Stimulated activated CD8-positive, alpha-beta memory T cell treated with anti-CD3 and anti-CD28 coated beads, Interleukin-12 subunit alpha, Interleukin-12 subunit beta, amount 100 ng/mL, for 1 hour (primary cell): ENCODE data around the gene POGZ.
"Not testable (repeated sequence)": the region's sequence is repeated elsewhere in the genome, so short reads cannot be mapped to it uniquely, and the experiment has no call there.

ENCODE experiments used
- DNase-seq: peaks from one replicate; pipeline ENCODE4 v3.0.0-alpha.2; 2020; ENCODE audit warnings: low read depth

The POGZ gene

DNA sequence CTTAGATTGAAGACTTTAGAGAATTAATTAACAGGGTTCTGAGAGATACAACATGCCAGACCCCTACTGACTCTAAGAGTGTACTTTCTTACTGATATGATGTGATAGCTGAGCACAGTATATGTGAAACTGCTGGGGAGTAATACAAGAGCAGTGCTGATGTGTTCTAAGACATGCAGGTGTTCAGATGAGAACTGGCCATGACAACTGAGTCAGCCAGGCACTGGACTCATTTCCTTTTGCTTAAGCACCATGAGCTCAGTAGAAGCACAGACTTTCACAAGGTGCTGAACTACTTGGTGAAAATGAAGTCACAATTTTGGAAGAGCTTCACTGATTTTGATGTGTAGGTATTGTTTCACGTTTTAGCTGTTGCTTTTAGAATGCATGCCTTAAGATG is 15.9 kb upstream of the POGZ start:
- no peak for DNase-seq

DNA sequence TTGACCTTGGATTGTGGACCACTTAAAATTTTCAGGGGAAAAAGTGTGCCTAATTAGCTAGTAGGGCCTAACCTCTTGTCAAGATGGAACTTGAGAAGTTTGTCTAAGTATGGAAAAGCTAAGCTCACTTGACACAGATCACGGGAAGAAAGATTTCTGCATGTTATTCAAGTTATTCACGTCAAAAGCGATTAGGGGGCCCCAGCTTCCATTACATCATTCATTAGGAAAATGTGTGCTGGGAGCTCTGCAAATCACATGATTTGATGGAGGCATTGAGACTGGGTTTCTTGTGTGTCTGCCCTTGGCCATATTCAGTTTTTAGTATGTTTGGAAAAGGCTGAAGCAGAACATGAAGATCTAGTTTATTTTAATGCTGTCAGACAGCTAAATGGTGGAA is 15.5 kb upstream of the POGZ start:
- no peak for DNase-seq

DNA sequence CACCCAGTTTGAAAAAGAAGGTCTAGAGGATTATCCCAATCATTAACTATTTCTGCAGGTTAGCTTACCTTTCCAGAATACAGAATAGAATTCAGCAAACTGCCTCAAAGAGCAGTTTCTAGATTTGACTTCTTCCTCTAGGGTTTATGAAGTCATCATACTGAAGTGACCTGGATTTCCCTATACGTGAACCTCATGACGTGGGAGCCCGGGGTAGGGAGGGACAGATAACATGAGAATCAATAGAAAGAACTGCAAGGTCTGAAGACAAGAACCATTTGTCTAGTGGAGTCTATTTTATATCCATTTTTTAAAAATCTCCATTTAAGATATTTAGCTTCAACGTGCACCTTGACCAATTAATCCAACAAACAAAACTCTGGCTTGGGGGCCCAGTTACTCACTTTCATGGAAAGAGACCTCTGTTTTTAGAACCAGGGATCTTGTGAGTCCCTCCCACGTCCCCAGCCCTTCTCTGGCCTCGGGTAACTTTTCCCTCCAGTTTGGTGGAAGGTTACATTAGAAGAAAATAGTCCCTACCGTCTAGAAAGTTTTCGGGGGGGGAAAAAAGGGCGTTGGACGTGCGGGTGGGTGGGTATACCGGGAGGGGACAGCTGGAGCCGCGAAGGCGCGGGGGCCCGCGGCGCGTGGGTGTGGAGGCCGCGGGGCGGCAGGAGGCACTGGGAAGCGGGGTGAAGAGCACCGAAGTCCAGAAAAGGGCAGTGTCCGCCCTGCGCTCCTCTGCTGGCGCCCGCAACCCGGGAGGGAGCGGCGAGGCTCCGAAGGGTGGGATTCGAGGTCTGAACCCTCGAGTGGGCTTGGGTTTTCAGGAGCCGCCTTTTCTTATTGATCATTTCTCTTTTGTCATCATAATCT is 13.8 kb upstream of the POGZ start:
- no peak for DNase-seq

- DNase-seq, result no peak
These were observed 5.7 kb upstream of the POGZ start for GRCh38 chr1:151465026-151465425.

- no peak for DNase-seq
These were observed 2.4 kb upstream of the POGZ start for GRCh38 chr1:151461694-151462093.

- peak; percentile 28 for DNase-seq
These were observed 428 bp downstream of the POGZ start for GRCh38 chr1:151458802-151459330.

DNA sequence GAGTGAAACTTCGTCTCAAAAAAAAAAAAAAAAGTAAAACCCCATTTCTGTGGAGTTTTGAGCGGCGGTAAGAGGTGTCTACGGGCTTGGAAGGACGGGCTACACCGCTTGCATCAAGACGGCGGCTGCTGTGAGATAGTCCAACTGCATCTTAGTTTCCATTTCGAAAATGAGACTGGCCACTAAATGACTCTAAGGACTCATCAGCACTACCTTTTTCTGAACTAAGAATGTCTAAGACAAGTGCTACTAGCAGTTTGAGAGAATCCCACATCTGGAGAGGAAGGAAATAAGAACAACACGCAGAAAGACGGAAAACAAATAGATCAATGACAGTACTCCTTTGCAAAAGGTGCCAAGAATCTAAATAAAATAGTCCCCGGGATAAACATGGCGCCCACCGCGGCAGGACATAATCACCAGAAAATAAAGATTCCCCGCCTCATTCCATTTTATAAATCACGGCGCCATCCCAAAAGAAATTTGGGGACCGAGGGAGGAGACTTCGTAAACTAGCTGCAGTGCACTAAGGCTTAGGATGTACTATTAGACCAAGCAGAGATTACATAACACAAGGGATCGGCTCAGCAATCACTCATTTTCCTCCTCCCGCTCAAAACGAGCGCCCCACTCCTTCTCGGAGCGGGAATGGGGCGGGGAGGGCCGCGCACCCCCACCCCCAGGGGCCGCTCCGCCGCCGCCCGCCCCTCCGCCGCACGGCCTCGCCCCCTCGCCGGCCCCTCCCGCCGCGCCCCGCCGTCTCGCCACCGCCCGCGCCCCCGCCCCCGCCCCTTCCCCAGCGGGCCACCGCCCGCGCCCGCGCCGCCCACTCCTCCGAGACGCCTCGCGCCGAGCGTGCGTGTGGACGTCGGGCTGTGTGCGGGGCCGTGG is 1.1 kb downstream of the POGZ start:
- peak; percentile 42 for DNase-seq

DNA sequence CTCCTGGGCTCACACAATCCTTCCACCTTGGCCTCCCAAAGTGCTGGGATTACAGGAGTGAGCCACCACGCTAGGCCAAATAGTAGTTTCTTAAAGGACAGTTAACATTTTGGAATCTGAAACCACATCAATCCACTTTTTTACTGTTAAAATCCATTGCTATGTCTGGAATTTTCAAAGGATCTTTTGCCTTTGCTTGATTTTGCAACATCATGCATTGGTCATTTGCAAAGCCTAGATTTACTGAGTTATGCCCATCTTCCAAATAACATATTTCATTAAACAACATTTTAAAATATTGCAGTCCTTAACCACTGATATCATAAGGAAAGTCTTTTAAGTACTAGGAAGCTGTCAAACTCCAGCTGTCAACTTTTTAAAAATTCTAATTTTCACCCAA is 3.3 kb downstream of the POGZ start:
- DNase-seq, result no peak

GRCh38 chr1:151455231-151455630 is 4.1 kb downstream of the POGZ start:
- DNase-seq, result no peak

- DNase-seq, result no peak
These were observed 11.6 kb downstream of the POGZ start for GRCh38 chr1:151447696-151448095.

GRCh38 chr1:151444783-151445177 is 14.5 kb downstream of the POGZ start:
- DNase-seq, result no peak

GRCh38 chr1:151443846-151444782 is 15.2 kb downstream of the POGZ start:
- peak; percentile 44 for DNase-seq

DNA sequence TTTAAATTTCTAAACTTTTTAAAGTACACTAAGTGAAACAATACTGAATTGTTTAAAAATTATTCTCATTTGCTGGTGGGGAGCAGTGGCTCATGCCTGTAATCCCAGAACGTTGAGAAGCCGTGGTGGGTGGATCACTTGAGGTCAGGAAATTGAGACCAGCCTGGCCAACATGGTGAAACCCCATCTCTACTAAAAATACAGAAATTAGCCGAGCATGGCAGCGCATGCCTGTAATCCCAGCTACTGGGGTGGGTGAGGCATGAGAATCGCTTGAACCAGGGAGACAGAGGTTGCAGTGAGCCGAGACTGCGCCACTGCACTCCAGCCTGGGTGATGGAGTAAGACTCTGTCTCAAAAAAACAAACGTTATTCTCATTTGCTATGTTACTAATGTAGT is 21.9 kb downstream of the POGZ start:
- DNase-seq, result not testable (repeated sequence)

DNA sequence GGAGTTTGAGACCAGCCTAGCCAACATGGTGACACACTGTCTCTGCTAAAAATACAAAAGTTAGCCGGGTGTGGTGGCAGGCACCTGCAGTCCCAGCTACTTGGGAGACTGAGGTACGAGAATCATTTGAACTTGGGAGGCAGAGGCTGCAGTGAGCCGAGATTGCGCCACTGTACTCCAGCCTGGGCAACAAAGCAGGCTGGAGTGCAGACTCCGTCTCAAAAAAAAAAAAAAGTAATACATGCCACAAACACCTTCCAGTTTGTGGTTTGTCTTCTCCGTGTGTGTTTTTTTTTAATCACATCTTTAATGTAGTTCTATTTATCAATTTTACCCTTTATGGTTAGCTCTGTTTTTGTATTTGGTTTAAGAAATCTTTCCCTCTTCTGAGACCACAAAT is 22.3 kb downstream of the POGZ start:
- DNase-seq, result no peak

GRCh38 chr1:151435174-151435573 is 24.1 kb downstream of the POGZ start:
- no peak for DNase-seq

- DNase-seq, result not testable (repeated sequence)
These were observed 25.5 kb downstream of the POGZ start for GRCh38 chr1:151433827-151434226.

- DNase-seq, result no peak
These were observed 31.2 kb downstream of the POGZ start for GRCh38 chr1:151428068-151428467.

DNA sequence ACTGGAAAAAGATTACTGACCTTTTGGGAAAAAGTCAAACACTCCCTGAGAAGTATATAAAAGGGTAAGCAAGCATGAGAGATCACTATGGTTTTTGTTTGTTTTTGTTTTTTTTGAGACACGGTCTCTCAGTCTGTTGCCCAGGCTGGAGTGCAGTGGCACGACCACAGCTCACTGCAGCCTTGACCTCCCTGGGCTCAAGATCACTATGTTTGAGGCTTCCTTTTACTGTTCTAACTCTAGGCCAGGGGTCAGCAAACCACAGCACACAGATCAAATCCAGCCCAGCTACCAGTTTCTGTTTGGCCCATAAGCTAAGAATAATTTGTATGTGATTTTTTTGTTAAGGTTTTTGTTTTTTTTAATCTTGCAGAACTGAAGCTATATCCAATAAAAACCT is 34.2 kb downstream of the POGZ start:
- DNase-seq, result no peak

- no peak for DNase-seq
These were observed 39.5 kb downstream of the POGZ start for GRCh38 chr1:151419819-151420218.

GRCh38 chr1:151418081-151418480 is 41.2 kb downstream of the POGZ start:
- no peak for DNase-seq

GRCh38 chr1:151416231-151416630 is 43.1 kb downstream of the POGZ start:
- DNase-seq, result no peak

- DNase-seq, result no peak
These were observed 47.4 kb downstream of the POGZ start for GRCh38 chr1:151411884-151412283.
